GM12892 (cell line): ENCODE results near the gene SOCS6.

ENCODE experiments used
- POLR2A ChIP-seq: IDR thresholded peaks from 2 replicates; pipeline ENCODE4 v1.6.1; 2011; ENCODE audit warnings: low read depth, low read length, control low read depth
- TAF1 ChIP-seq: IDR thresholded peaks from 2 replicates; pipeline ENCODE4 v1.6.1; 2011; ENCODE audit warnings: low read depth, mild to moderate bottlenecking, control low read depth, low read length, borderline replicate concordance

- no peak for TF ChIP-seq POLR2A
- no peak for TF ChIP-seq TAF1
Observed at GRCh38 chr18:70339915-70340314, 51.1 kb downstream of the SOCS6 start.
